ENCODE data around the gene CHST15. TPM values are rescaled to one million over a fixed set of nuclear protein-coding genes. Genes with fewer than 3 reads are reported as not detected.

The CHST15 gene
- total and polyA plus RNA-seq, 3 donors from 2014 or later: 9.3 to 12.8 (median 11.5) TPM

- Histone ChIP-seq H3K36me3 (ENCODE audit: low read depth, missing control alignments) (no peaks in the 10 kb centered on the region), H3K4me3 (no peak overlapping the region), H3K27me3 (no peaks in the 10 kb centered on the region), H3K9me3 (no peaks in the 10 kb centered on the region), H3K4me1 (no peaks in the 10 kb centered on the region), H3K27ac (no peak overlapping the region)
- intact Hi-C loops (cut with DNase I; ENCODE audit: low total_unique reads): no loop called here
- TF ChIP-seq POLR2A (IDR thresholded peaks at IDR 0.05) (no peak), CTCF (IDR thresholded peaks at IDR 0.05) (no peak)
- DNase-seq: no peak
- WGBS, 2 donors: 77 to 87% methylated on average over 16 of the region's 16 CpGs
Observed at GRCh38 chr10:124083740-124084397, 9.5 kb downstream of the CHST15 start.

- 70 to 72% methylated on average over 10 of the region's 10 CpGs for WGBS, 2 donors
- DNase-seq: no peak
- Histone ChIP-seq H3K36me3 (ENCODE audit: low read depth, missing control alignments) (no peaks in the 10 kb centered on the region), H3K4me1 (no peaks in the 10 kb centered on the region), H3K27ac (no peak overlapping the region), H3K9me3 (no peaks in the 10 kb centered on the region), H3K4me3 (no peak overlapping the region), H3K27me3 (no peaks in the 10 kb centered on the region)
- TF ChIP-seq POLR2A (IDR thresholded peaks at IDR 0.05): no peak
- no peak for TF ChIP-seq CTCF (IDR thresholded peaks at IDR 0.05)
- intact Hi-C loops (cut with DNase I; ENCODE audit: low total_unique reads): no loop called here
Observed at GRCh38 chr10:124083047-124083739, 10.2 kb downstream of the CHST15 start.

GRCh38 chr10:124082555-124082954 lies 10.8 kb downstream of the CHST15 start:
- Histone ChIP-seq H3K4me1 (no peaks in the 10 kb centered on the region), H3K27ac (no peak overlapping the region), H3K9me3 (no peaks in the 10 kb centered on the region), H3K27me3 (no peaks in the 10 kb centered on the region), H3K36me3 (ENCODE audit: low read depth, missing control alignments) (no peaks in the 10 kb centered on the region), H3K4me3 (no peak overlapping the region)
- WGBS, 2 donors: 87 to 92% methylated on average over 6 of the region's 6 CpGs
- intact Hi-C loops (cut with DNase I; ENCODE audit: low total_unique reads): no loop called here
- DNase-seq: no peak
- TF ChIP-seq CTCF (IDR thresholded peaks at IDR 0.05) (no peak), POLR2A (IDR thresholded peaks at IDR 0.05) (no peak)

- H3K4me1 ChIP-seq: no peaks in the 10 kb centered on the region
- no peaks in the 10 kb centered on the region for H3K9me3 ChIP-seq
- intact Hi-C loops (cut with DNase I; ENCODE audit: low total_unique reads): no loop called here
- no peak for DNase-seq
- no peaks in the 10 kb centered on the region for H3K27me3 ChIP-seq
- no peaks in the 10 kb centered on the region for H3K36me3 ChIP-seq (ENCODE audit: low read depth, missing control alignments)
- H3K27ac ChIP-seq: no peak overlapping the region
- TF ChIP-seq CTCF (IDR thresholded peaks at IDR 0.05) (no peak), POLR2A (IDR thresholded peaks at IDR 0.05) (no peak)
- WGBS, 2 donors: 90% methylated on average over 13 of the region's 13 CpGs
- no peak overlapping the region for H3K4me3 ChIP-seq
Observed at GRCh38 chr10:124081547-124082140, 11.8 kb downstream of the CHST15 start.
